OCI-LY1 (cell line): Measurements from ENCODE around the gene NUP153.

Experiments
- CTCF ChIP-seq: fragments of 200-600 bp; sonication (generic), shearing (Covaris generic); IDR thresholded peaks from 2 replicates; pipeline ENCODE4 v1.5.1; 2017; ENCODE audit warnings: mild to moderate bottlenecking, antibody characterized with exemption, low read length, moderate library complexity, mixed read lengths
- EZH2 ChIP-seq: fragments of 200-600 bp; sonication (generic), shearing (Covaris generic); IDR thresholded peaks from 2 replicates; pipeline ENCODE4 v1.8.0; 2017; ENCODE audit warnings: borderline replicate concordance, mixed run types, mild to moderate bottlenecking, antibody characterized with exemption, low read length, moderate library complexity, mixed read lengths

DNA sequence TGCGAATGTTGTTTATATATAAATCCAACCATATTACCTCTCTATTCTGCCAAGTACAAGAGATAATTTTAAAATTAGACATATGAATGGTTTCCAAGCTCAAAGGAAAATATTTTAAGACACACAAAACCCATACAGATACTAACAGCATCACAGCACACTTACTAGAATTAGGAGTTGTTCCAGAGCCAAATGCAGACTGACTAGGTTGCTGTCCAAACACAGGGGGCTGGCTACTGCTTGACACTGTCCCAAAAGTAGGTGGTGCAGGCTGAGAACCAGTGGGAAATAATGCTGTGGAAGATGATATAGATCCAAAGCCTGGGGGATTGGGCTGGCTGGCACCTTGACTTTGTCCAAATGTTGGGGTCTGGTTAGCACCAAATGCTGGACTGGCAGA is 82.3 kb downstream of the NUP153 start:
- TF ChIP-seq CTCF (no peak), EZH2 (no peak)
